ENCODE results near the gene ZMAT5. TPM values are rescaled to one million over a fixed set of nuclear protein-coding genes. Genes with fewer than 3 reads are reported as not detected.
A peak's percentile ranks its signal among the peaks of the same experiment; 100 is the strongest.

Gene ZMAT5
- total and polyA plus RNA-seq, 9 of the 15 experiments (the other 6 are each of a cell fraction or from before 2014, with no cell fraction given): 2.0 to 25.2 (median 11.9) TPM

- TF ChIP-seq UBTF (IDR thresholded peaks at IDR 0.05; ENCODE audit: borderline replicate concordance in 1 of 2, low read depth in 2 of 2, low read length in 2 of 2) (no peak), SMARCA4 (IDR thresholded peaks at IDR 0.05) (no peak), STAG1 (CRISPR knock-in tag; IDR thresholded peaks at IDR 0.05; ENCODE audit: borderline replicate concordance) (no peak), HMG20A (CRISPR knock-in tag; conservative IDR thresholded peaks at IDR 0.05) (no peak), HSF4 (CRISPR knock-in tag; IDR thresholded peaks at IDR 0.05; ENCODE audit: borderline replicate concordance) (no peak), NFATC3 (IDR thresholded peaks at IDR 0.05) (no peak), GTF2A2 (tag; IDR thresholded peaks at IDR 0.05) (no peak), GATAD2B (IDR thresholded peaks at IDR 0.05; ENCODE audit: borderline replicate concordance) (no peak), NFE2 (IDR thresholded peaks at IDR 0.05; ENCODE audit: low read depth) (no peak), ELF2 (CRISPR knock-in tag; IDR thresholded peaks at IDR 0.05) (no peak), DDX20 (tag; IDR thresholded peaks at IDR 0.05; ENCODE audit: low read depth) (no peak), ZNF639 (CRISPR knock-in tag; conservative IDR thresholded peaks at IDR 0.05 in 1 of 2, IDR thresholded peaks at IDR 0.05 in 1 of 2) (no peak), TCF7 (IDR thresholded peaks at IDR 0.05; ENCODE audit: borderline replicate concordance) (no peak), CTCFL (IDR thresholded peaks at IDR 0.05; ENCODE audit: borderline replicate concordance, insufficient read depth, low read depth, low read length, poor library complexity, severe bottlenecking) (no peak), ZNF12 (CRISPR knock-in tag; IDR thresholded peaks at IDR 0.05) (no peak), ZNF408 (CRISPR knock-in tag; IDR thresholded peaks at IDR 0.05; ENCODE audit: low read depth) (no peak), KAT8 (IDR thresholded peaks at IDR 0.05; ENCODE audit: low read depth) (no peak), DLX4 (CRISPR knock-in tag; IDR thresholded peaks at IDR 0.05) (no peak), HMBOX1 (IDR thresholded peaks at IDR 0.05) (no peak), CHD2 (IDR thresholded peaks at IDR 0.05; ENCODE audit: low read depth, low read length) (peak; percentile 58; the same call in 1 of the 2 replicates), ARHGAP35 (IDR thresholded peaks at IDR 0.05; ENCODE audit: partially characterized antibody) (no peak), POLR2B (IDR thresholded peaks at IDR 0.05; ENCODE audit: low read depth, partially characterized antibody) (peak; percentile 46), ZFP1 (CRISPR knock-in tag; IDR thresholded peaks at IDR 0.05) (no peak)
These were observed at the start of gene ZMAT5 (continued) for GRCh38 chr22:29766632-29767170.
